GM12891 (cell line): Measurements from ENCODE around the gene SLC25A21.

Source experiments
- POLR2A ChIP-seq: IDR thresholded peaks from 2 replicates; pipeline ENCODE4 v1.6.1; 2011; ENCODE audit warnings: low read depth, low read length, control low read depth
- POLR2AphosphoS5 ChIP-seq: IDR thresholded peaks from 2 replicates; pipeline ENCODE4 v1.6.1; 2011; ENCODE audit warnings: low read depth, low read length, control low read depth
- SPI1 ChIP-seq: IDR thresholded peaks from 2 replicates; pipeline ENCODE4 v1.6.1; 2011; ENCODE audit warnings: low read depth, low read length, control low read depth
- TAF1 ChIP-seq: IDR thresholded peaks from 2 replicates; pipeline ENCODE4 v1.6.1; 2011; ENCODE audit warnings: low read depth, low read length, control low read depth

GRCh38 chr14:36718216-36718615 is 454.2 kb downstream of the SLC25A21 start:
- TF ChIP-seq POLR2A = no peak
- TF ChIP-seq TAF1 = no peak
- TF ChIP-seq POLR2AphosphoS5 = no peak
- TF ChIP-seq SPI1 = no peak
